ENCODE results near the gene CENPN.

- TF ChIP-seq CTCF (IDR thresholded peaks at IDR 0.05), result no peak
- no peak for TF ChIP-seq SIN3A (IDR thresholded peaks at IDR 0.05; ENCODE audit: borderline replicate concordance, insufficient read depth, low read depth, low read length)
- no peak for TF ChIP-seq TCF7L2 (IDR thresholded peaks at IDR 0.05; ENCODE audit: low read depth, low read length)
Observed at GRCh38 chr16:81053761-81054160, 46.7 kb downstream of the CENPN start.
